Inflammatory macrophage (primary cell): ENCODE measurements around the gene CCL28.
A peak's percentile ranks its signal among the peaks of the same experiment; 100 is the strongest.
"Not testable (repeated sequence)": the region's sequence is repeated elsewhere in the genome, so short reads cannot be mapped to it uniquely, and the experiment has no call there.

ENCODE experiments used
- DNase-seq, 2 donors: peaks; one replicate each; pipeline ENCODE4 v3.0.0-alpha.2; 2020 to 2022

Gene CCL28

GRCh38 chr5:43409809-43410271, 2.4 kb downstream of the CCL28 start:
- no peak for DNase-seq

GRCh38 chr5:43402524-43403066, 9.6 kb downstream of the CCL28 start:
- not testable (repeated sequence) for DNase-seq

GRCh38 chr5:43401827-43402226, 10.4 kb downstream of the CCL28 start:
- DNase-seq = no peak

- no peak for DNase-seq
Measured at GRCh38 chr5:43400082-43400481, 12.1 kb downstream of the CCL28 start.

GRCh38 chr5:43396762-43397304, 15.4 kb downstream of the CCL28 start:
- peak; percentile 8 to 9 for DNase-seq

- DNase-seq = peak; percentile 54 to 70
Measured at GRCh38 chr5:43390471-43390870, 21.7 kb downstream of the CCL28 start.

- peak; percentile 93 to 97 for DNase-seq
Measured at GRCh38 chr5:43389679-43390329, 22.4 kb downstream of the CCL28 start.

- DNase-seq = no peak
Measured at GRCh38 chr5:43386960-43387362, 25.2 kb downstream of the CCL28 start.

- peak; percentile 12 to 40 for DNase-seq
Measured at GRCh38 chr5:43376496-43377140, 35.6 kb downstream of the CCL28 start.

- peak; percentile 31 to 39 for DNase-seq
Measured at GRCh38 chr5:43371821-43372220, 40.4 kb downstream of the CCL28 start.

GRCh38 chr5:43370352-43370751, 41.8 kb downstream of the CCL28 start:
- no peak for DNase-seq

GRCh38 chr5:43369651-43370050, 42.5 kb downstream of the CCL28 start:
- DNase-seq = no peak

- peak; percentile 20 for DNase-seq
Measured at GRCh38 chr5:43367909-43368669, 44.1 kb downstream of the CCL28 start.

- DNase-seq = no peak
Measured at GRCh38 chr5:43367453-43367852, 44.7 kb downstream of the CCL28 start.

GRCh38 chr5:43366680-43367246, 45.4 kb downstream of the CCL28 start:
- not testable (repeated sequence) for DNase-seq

GRCh38 chr5:43365155-43365554, 47.0 kb downstream of the CCL28 start:
- not testable (repeated sequence) for DNase-seq

GRCh38 chr5:43363445-43364152, 48.6 kb downstream of the CCL28 start:
- no peak for DNase-seq

GRCh38 chr5:43362725-43363435, 49.3 kb downstream of the CCL28 start:
- no peak for DNase-seq

- no peak for DNase-seq
Measured at GRCh38 chr5:43358726-43359125, 53.5 kb downstream of the CCL28 start.

GRCh38 chr5:43358301-43358700, 53.9 kb downstream of the CCL28 start:
- no peak for DNase-seq

- no peak for DNase-seq
Measured at GRCh38 chr5:43357878-43358281, 54.3 kb downstream of the CCL28 start.
